IMR-90 (cell line): ENCODE measurements around the gene LDLRAD4. TPM values are rescaled to one million over a fixed set of nuclear protein-coding genes. Genes with fewer than 3 reads are reported as not detected.

ENCODE experiments used
- ATAC-seq: fragments of 200-7000 bp; cut with Tn5 transposase; 2 replicates; pipeline ENCODE4 v1.9.1; 2020; ENCODE audit warnings: low read depth, mild to moderate bottlenecking, moderate library complexity
- BruUV-seq: library from RNA; stranded (reverse); fragments of 400-500 nt; replicated peaks from 2 replicates; lab custom pipeline; 2021; lab: Mats Ljungman, UMichigan
- CTCF ChIA-PET: fragments of 300-600 bp; formaldehyde crosslinking; extraction: SDS; loops from one replicate; lab custom pipeline; 2021; ENCODE audit warnings: antibody characterized with exemption; lab: Yijun Ruan, JAX
- POLR2A ChIA-PET: fragments of 300-600 bp; sonication (Branson Sonifier 250); formaldehyde crosslinking; loops from one replicate; lab custom pipeline; 2022; ENCODE audit warnings: antibody characterized with exemption; ENCODE audit not compliant: unreplicated experiment; lab: Charles Lee
- DNase-seq: peaks from one replicate; pipeline ENCODE4 v3.0.0; 2013
- H2AFZ ChIP-seq: replicated peaks from 2 replicates; pipeline ENCODE3; 2013; ENCODE audit warnings: low read length, mild to moderate bottlenecking; ENCODE audit not compliant: poor library complexity
- H2AK5ac ChIP-seq: 2 replicates; pipeline ENCODE4 v1.6.1; 2013; ENCODE audit warnings: low read depth, low read length, inconsistent platforms
- H2AK9ac ChIP-seq: replicated peaks from 2 replicates; pipeline ENCODE3; 2013; ENCODE audit warnings: mild to moderate bottlenecking, low read depth, low read length, moderate library complexity; ENCODE audit not compliant: poor library complexity
- H2BK120ac ChIP-seq: 2 replicates; pipeline ENCODE4 v1.6.1; 2013; ENCODE audit warnings: low read depth, low read length, inconsistent platforms
- H2BK15ac ChIP-seq: 3 replicates; pipeline ENCODE4 v1.6.1; 2013; ENCODE audit warnings: low read depth, low read length, inconsistent platforms
- H2BK20ac ChIP-seq: 2 replicates; pipeline ENCODE4 v1.6.1; 2013; ENCODE audit warnings: low read depth, mild to moderate bottlenecking, inconsistent platforms, low read length, moderate library complexity
- H2BK5ac ChIP-seq: 2 replicates; pipeline ENCODE4 v1.6.1; 2013; ENCODE audit warnings: mild to moderate bottlenecking, low read depth, low read length, inconsistent platforms; ENCODE audit not compliant: poor library complexity, severe bottlenecking
- H3K14ac ChIP-seq: replicated peaks from 2 replicates; pipeline ENCODE4 v1.6.1; 2013; ENCODE audit warnings: low read depth, low read length, inconsistent platforms
- H3K18ac ChIP-seq: 2 replicates; pipeline ENCODE4 v1.6.1; 2013; ENCODE audit warnings: low read depth, low read length, control low read depth
- H3K23ac ChIP-seq: 2 replicates; pipeline ENCODE4 v1.6.1; 2013; ENCODE audit warnings: low read depth, low read length, inconsistent platforms
- H3K27ac ChIP-seq: 2 replicates; pipeline ENCODE4 v1.5.1; 2013; ENCODE audit warnings: mild to moderate bottlenecking, control low read depth, low read length; ENCODE audit not compliant: insufficient read depth
- H3K27me3 ChIP-seq: 2 replicates; pipeline ENCODE4 v1.6.1; 2013; ENCODE audit warnings: low read length; ENCODE audit not compliant: control insufficient read depth, insufficient read depth
- H3K36me3 ChIP-seq: 2 replicates; pipeline ENCODE4 v1.6.1; 2013; ENCODE audit warnings: low read length, mixed read lengths; ENCODE audit not compliant: control insufficient read depth, insufficient read depth
- H3K4ac ChIP-seq: 2 replicates; pipeline ENCODE4 v1.6.1; 2013; ENCODE audit warnings: low read depth, low read length, inconsistent platforms
- H3K4me1 ChIP-seq: 2 replicates; pipeline ENCODE4 v1.6.1; 2013; ENCODE audit warnings: low read length, mixed read lengths; ENCODE audit not compliant: control insufficient read depth, insufficient read depth
- H3K4me2 ChIP-seq: 2 replicates; pipeline ENCODE4 v1.6.1; 2013; ENCODE audit warnings: low read depth, mild to moderate bottlenecking, control low read depth, low read length, moderate library complexity
- H3K4me3 ChIP-seq: 2 replicates; pipeline ENCODE4 v1.5.1; 2013; ENCODE audit warnings: low read depth, mild to moderate bottlenecking, control low read depth, low read length, moderate library complexity; ENCODE audit not compliant: insufficient read depth
- H3K56ac ChIP-seq: 2 replicates; pipeline ENCODE4 v1.6.1; 2013; ENCODE audit warnings: low read length, inconsistent platforms; ENCODE audit not compliant: insufficient read depth; ENCODE audit errors: extremely low read depth
- H3K79me1 ChIP-seq, 2 experiments: 2 replicates each; pipeline ENCODE4 v1.6.1; 2013; ENCODE audit warnings: low read length in 2 of 2, inconsistent platforms in 1 of 2, low read depth in 1 of 2
- H3K9ac ChIP-seq: 2 replicates; pipeline ENCODE4 v1.6.1; 2013; ENCODE audit warnings: low read depth, low read length, control low read depth
- H3K9me1 ChIP-seq: 2 replicates; pipeline ENCODE4 v1.6.1; 2013; ENCODE audit warnings: low read length, inconsistent platforms; ENCODE audit not compliant: insufficient read depth
- H3K9me3 ChIP-seq: 2 replicates; pipeline ENCODE4 v1.6.1; 2013; ENCODE audit warnings: low read length; ENCODE audit not compliant: control insufficient read depth, insufficient read depth
- H4K20me1 ChIP-seq: 2 replicates; pipeline ENCODE4 v1.6.1; 2013; ENCODE audit warnings: low read length, inconsistent platforms; ENCODE audit not compliant: insufficient read depth
- H4K5ac ChIP-seq: 2 replicates; pipeline ENCODE4 v1.6.1; 2013; ENCODE audit warnings: mild to moderate bottlenecking, low read depth, low read length, control low read depth
- H4K8ac ChIP-seq, 2 experiments: 2 replicates each; pipeline ENCODE4 v1.6.1; 2013; ENCODE audit warnings: low read depth in 2 of 2, low read length in 2 of 2, control low read depth in 1 of 2, inconsistent platforms in 1 of 2
- H4K91ac ChIP-seq: 2 replicates; pipeline ENCODE4 v1.6.1; 2013; ENCODE audit warnings: low read depth, low read length, inconsistent platforms; ENCODE audit not compliant: insufficient read depth
- BHLHE40 ChIP-seq: fragments of 150-350 bp; IDR thresholded peaks from 2 replicates; pipeline ENCODE4 v1.6.1; 2016; ENCODE audit warnings: mild to moderate bottlenecking, low read depth, low read length
- CEBPB ChIP-seq: IDR thresholded peaks from 2 replicates; pipeline ENCODE4 v1.6.1; 2012; ENCODE audit warnings: low read depth, low read length, improper control_type of control experiment
- CHD1 ChIP-seq: IDR thresholded peaks from 2 replicates; pipeline ENCODE4 v1.6.1; 2012; ENCODE audit warnings: low read depth, low read length, improper control_type of control experiment
- CTCF ChIP-seq: conservative IDR thresholded peaks from 2 replicates; pipeline ENCODE4 v1.5.1; 2012; ENCODE audit warnings: mild to moderate bottlenecking, low read depth, low read length, improper control_type of control experiment
- ELK1 ChIP-seq: fragments of 150-350 bp; IDR thresholded peaks from 2 replicates; pipeline ENCODE4 v1.6.1; 2016; ENCODE audit warnings: low read depth, mild to moderate bottlenecking, low read length, moderate library complexity, borderline replicate concordance
- FOS ChIP-seq: fragments of 150-350 bp; IDR thresholded peaks from 2 replicates; pipeline ENCODE4 v1.6.1; 2016; ENCODE audit warnings: low read depth, low read length
- MAFK ChIP-seq: IDR thresholded peaks from 2 replicates; pipeline ENCODE4 v1.6.1; 2012; ENCODE audit warnings: low read depth, low read length, improper control_type of control experiment
- MAZ ChIP-seq: IDR thresholded peaks from 2 replicates; pipeline ENCODE4 v1.6.1; 2012; ENCODE audit warnings: low read depth, mild to moderate bottlenecking, low read length, improper control_type of control experiment, moderate library complexity, borderline replicate concordance
- MXI1 ChIP-seq: IDR thresholded peaks from 2 replicates; pipeline ENCODE4 v1.6.1; 2012; ENCODE audit warnings: low read depth, mild to moderate bottlenecking, low read length, moderate library complexity, borderline replicate concordance
- NFE2L2 ChIP-seq: fragments of 150-350 bp; IDR thresholded peaks from 2 replicates; pipeline ENCODE4 v1.6.1; 2016; ENCODE audit warnings: low read depth, mild to moderate bottlenecking, low read length
- POLR2A ChIP-seq: IDR thresholded peaks from 2 replicates; pipeline ENCODE4 v1.6.1; 2012; ENCODE audit warnings: mild to moderate bottlenecking, low read depth, low read length
- RAD21 ChIP-seq: IDR thresholded peaks from 2 replicates; pipeline ENCODE4 v1.6.1; 2012; ENCODE audit warnings: low read length, improper control_type of control experiment
- RCOR1 ChIP-seq: IDR thresholded peaks from 2 replicates; pipeline ENCODE4 v1.6.1; 2012; ENCODE audit warnings: mild to moderate bottlenecking, low read length, improper control_type of control experiment; ENCODE audit not compliant: insufficient replicate concordance
- RFX5 ChIP-seq: IDR thresholded peaks from 2 replicates; pipeline ENCODE4 v1.8.0; 2012; ENCODE audit warnings: low read depth, mild to moderate bottlenecking, low read length, moderate library complexity
- SMC3 ChIP-seq: fragments of 150-350 bp; IDR thresholded peaks from 2 replicates; pipeline ENCODE4 v1.6.1; 2016; ENCODE audit warnings: low read depth, mild to moderate bottlenecking, antibody characterized with exemption, low read length, moderate library complexity
- USF2 ChIP-seq: fragments of 150-350 bp; IDR thresholded peaks from 2 replicates; pipeline ENCODE4 v1.6.1; 2017; ENCODE audit warnings: mild to moderate bottlenecking, antibody characterized with exemption, low read length, low read depth
- WGBS, 2 experiments: methylation state at CpG; one replicate each; pipeline versions ENCODE4 v1.1.5 to v1.1.7; 2013; ENCODE audit warnings: missing lambda C conversion rate in 2 of 2; ENCODE audit not compliant: insufficient read length in 1 of 2; ENCODE audit errors: extremely low coverage in 2 of 2; 5-methylcytosine and 5-hydroxymethylcytosine counted together
- dilution Hi-C: fragments of 300-500 bp; cut with HindIII; formaldehyde crosslinking; loops from one replicate; pipeline ENCODE4 v1.14.3; 2018; ENCODE audit warnings: low sequenced_read_pairs; ENCODE audit not compliant: unreplicated experiment
- in situ Hi-C: fragments of 300-500 bp; cut with MboI; formaldehyde crosslinking; loops from 3 replicates; pipeline ENCODE4 v1.14.3; 2019; ENCODE audit warnings: low sequenced_read_pairs, inconsistent platforms, mixed read lengths
- intact Hi-C: fragments of 100-400 bp; cut with micrococcal nuclease; formaldehyde crosslinking; loops from 2 replicates; pipeline ENCODE4 v1.10.0; 2022
- polyA plus RNA-seq, 3 experiments: library from polyadenylated mRNA; depleted of rRNA; stranded (reverse); fragments of >200 nt; gene quantifications; 2 replicates each; pipeline ENCODE4 v1.2.3, GENCODE V29; 2012; ENCODE audit warnings: low replicate concordance in 1 of 3
- total RNA-seq: library from RNA; depleted of rRNA; stranded (reverse); fragments of >200 nt; gene quantifications from 2 replicates; pipeline ENCODE4 v1.2.3, GENCODE V29; 2012

The LDLRAD4 gene
- total and polyA plus RNA-seq, 2 of the 4 experiments (the other 2 are of a cell fraction): not detected

- H2BK5ac ChIP-seq: no peak overlapping the region
- H2AK9ac ChIP-seq: no peak overlapping the region
- H3K27ac ChIP-seq: no peak overlapping the region
- H4K20me1 ChIP-seq: no peaks in the 10 kb centered on the region
- BruUV-seq: no TSS peak
- no peak overlapping the region for H3K4ac ChIP-seq
- H3K56ac ChIP-seq: no peak overlapping the region
- no peak overlapping the region for H2BK120ac ChIP-seq
- in situ Hi-C loops (no loop called here), intact Hi-C loops (no loop called here), dilution Hi-C loops (no loop called here)
- peaks cover 16% of the 10 kb centered on the region for H3K9me3 ChIP-seq
- no peaks in the 10 kb centered on the region for H3K4me1 ChIP-seq
- H3K23ac ChIP-seq: no peak overlapping the region
- H3K36me3 ChIP-seq: no peaks in the 10 kb centered on the region
- POLR2A ChIA-PET: no interaction called here
- H3K9me1 ChIP-seq: no peaks in the 10 kb centered on the region
- no peak overlapping the region for H4K91ac ChIP-seq
- H3K79me1 ChIP-seq: no peaks in the 10 kb centered on the region
- WGBS, 2 experiments: no CpG with 5 or more reads among the region's 10 CpGs
- no peak overlapping the region for H2AFZ ChIP-seq
- H4K8ac ChIP-seq: no peak overlapping the region
- DNase-seq (peak; percentile 45), ATAC-seq (no peak; the same call in 1 of the 2 replicates)
- H2AK5ac ChIP-seq: no peak overlapping the region
- no peak for TF ChIP-seq MXI1
- TF ChIP-seq RCOR1: no peak
- no peak for TF ChIP-seq RFX5
- no peak for TF ChIP-seq USF2
- TF ChIP-seq POLR2A: no peak
- no peak for TF ChIP-seq RAD21
- TF ChIP-seq BHLHE40: no peak
- TF ChIP-seq CHD1: no peak
- no peak for TF ChIP-seq MAZ
- no peak for TF ChIP-seq MAFK
- TF ChIP-seq ELK1: no peak
- no peak for TF ChIP-seq CEBPB
- TF ChIP-seq SMC3: no peak
- TF ChIP-seq FOS: no peak
- no peak for TF ChIP-seq CTCF
- no peak for TF ChIP-seq NFE2L2
- CTCF ChIA-PET: no interaction called here
- no peak overlapping the region for H3K4me2 ChIP-seq
- H4K5ac ChIP-seq: no peak overlapping the region
- no peak overlapping the region for H3K18ac ChIP-seq
- H2BK20ac ChIP-seq: no peak overlapping the region
- H3K14ac ChIP-seq: no peak overlapping the region
- H2BK15ac ChIP-seq: no peak overlapping the region
- no peak overlapping the region for H3K9ac ChIP-seq
- H3K4me3 ChIP-seq: no peak overlapping the region
- H3K27me3 ChIP-seq: peaks cover 3% of the 10 kb centered on the region; the same call in 1 of the 2 replicates
Observed at GRCh38 chr18:13500869-13501542, 282.4 kb downstream of the LDLRAD4 start.
